ENCODE measurements around the gene NOC2L. TPM values are rescaled to one million over a fixed set of nuclear protein-coding genes. Genes with fewer than 3 reads are reported as not detected.

The NOC2L gene
- total RNA-seq, 4 donors from 2014 or later = 17.8 to 45.4 (median 23.5) TPM

- TF ChIP-seq CTCF (IDR thresholded peaks at IDR 0.05; ENCODE audit: low read depth) = no peak
Observed at GRCh38 chr1:904310-904950, 54.6 kb downstream of the NOC2L start.

- no peak for TF ChIP-seq CTCF (IDR thresholded peaks at IDR 0.05; ENCODE audit: low read depth)
Observed at GRCh38 chr1:903721-904271, 55.3 kb downstream of the NOC2L start.

- TF ChIP-seq CTCF (IDR thresholded peaks at IDR 0.05; ENCODE audit: low read depth) = no peak
Observed at GRCh38 chr1:903305-903704, 55.8 kb downstream of the NOC2L start.

- no peak for TF ChIP-seq CTCF (IDR thresholded peaks at IDR 0.05; ENCODE audit: low read depth)
Observed at GRCh38 chr1:902802-903201, 56.3 kb downstream of the NOC2L start.

GRCh38 chr1:901108-901859 is 57.8 kb downstream of the NOC2L start:
- no peak for TF ChIP-seq CTCF (IDR thresholded peaks at IDR 0.05; ENCODE audit: low read depth)

GRCh38 chr1:899636-900317 is 59.3 kb downstream of the NOC2L start:
- no peak for TF ChIP-seq CTCF (IDR thresholded peaks at IDR 0.05; ENCODE audit: low read depth)

- TF ChIP-seq CTCF (IDR thresholded peaks at IDR 0.05; ENCODE audit: low read depth) = no peak
Observed at GRCh38 chr1:897226-897625, 61.8 kb downstream of the NOC2L start.
